A673 (cell line): ENCODE measurements around the gene CPNE2. TPM values are rescaled to one million over a fixed set of nuclear protein-coding genes. Genes with fewer than 3 reads are reported as not detected.

Experiments
- BruUV-seq: library from RNA; stranded (reverse); fragments of 400-500 nt; replicated peaks from 2 replicates; lab custom pipeline; 2021; lab: Mats Ljungman, UMichigan
- CTCF ChIA-PET: fragments of 300-600 bp; sonication (Branson Sonifier 250); formaldehyde crosslinking; loops from one replicate; lab custom pipeline; 2022; ENCODE audit warnings: antibody characterized with exemption; lab: Charles Lee
- POLR2A ChIA-PET: fragments of 300-600 bp; sonication (Branson Sonifier 250); formaldehyde crosslinking; loops from one replicate; lab custom pipeline; 2022; ENCODE audit warnings: antibody characterized with exemption; ENCODE audit not compliant: low non-redundant PET; lab: Charles Lee
- DNase-seq: peaks from one replicate; pipeline ENCODE4 v3.0.0-alpha.2; 2015; ENCODE audit warnings: low spot score
- H3K27ac ChIP-seq: fragments of 200-600 bp; sonication (generic); 2 replicates; pipeline ENCODE4 v1.5.1; 2016; ENCODE audit warnings: mixed run types, low read depth, mild to moderate bottlenecking, mixed read lengths, antibody characterized with exemption, low read length; ENCODE audit not compliant: poor library complexity, severe bottlenecking
- H3K27me3 ChIP-seq: fragments of 200-600 bp; sonication (generic); replicated peaks from 2 replicates; pipeline ENCODE4 v1.6.1; 2017; ENCODE audit warnings: mixed run types, low read depth, mild to moderate bottlenecking, mixed read lengths, antibody characterized with exemption, low read length; ENCODE audit not compliant: insufficient read depth, poor library complexity
- H3K36me3 ChIP-seq: fragments of 200-600 bp; sonication (generic); 2 replicates; pipeline ENCODE4 v1.6.1; 2016; ENCODE audit warnings: mixed run types, mild to moderate bottlenecking, mixed read lengths, antibody characterized with exemption, low read length; ENCODE audit not compliant: insufficient read depth, poor library complexity, severe bottlenecking
- H3K4me1 ChIP-seq: fragments of 200-600 bp; sonication (generic); 2 replicates; pipeline ENCODE4 v1.6.1; 2017; ENCODE audit warnings: mixed run types, mild to moderate bottlenecking, mixed read lengths, antibody characterized with exemption, low read length; ENCODE audit not compliant: insufficient read depth, poor library complexity, severe bottlenecking
- H3K4me3 ChIP-seq: fragments of 200-600 bp; sonication (generic); 2 replicates; pipeline ENCODE4 v1.5.1; 2016; ENCODE audit warnings: low read depth, mixed run types, mild to moderate bottlenecking, mixed read lengths, low read length; ENCODE audit not compliant: poor library complexity, severe bottlenecking
- H3K9me3 ChIP-seq: fragments of 200-600 bp; sonication (generic); 2 replicates; pipeline ENCODE4 v1.6.1; 2016; ENCODE audit warnings: mixed run types, low read depth, mild to moderate bottlenecking, mixed read lengths, antibody characterized with exemption, low read length; ENCODE audit not compliant: poor library complexity, severe bottlenecking
- EZH2 ChIP-seq: fragments of 200-600 bp; sonication (generic); IDR thresholded peaks from 2 replicates; pipeline ENCODE4 v1.6.1; 2017; ENCODE audit warnings: borderline replicate concordance, low read depth, mild to moderate bottlenecking, mixed read lengths, antibody characterized with exemption, low read length; ENCODE audit not compliant: poor library complexity, severe bottlenecking
- intact Hi-C: fragments of 100-400 bp; cut with micrococcal nuclease; formaldehyde crosslinking; loops from one replicate; pipeline ENCODE4 v1.10.0; 2022; ENCODE audit not compliant: unreplicated experiment
- total RNA-seq: library from RNA; stranded (reverse); gene quantifications from 2 replicates; pipeline ENCODE4 v1.2.3, GENCODE V29; 2021
- TF ChIP-seq, protein P1 (sequence below): fragments of 300-800, 200-600 bp; sonication (generic); conservative IDR thresholded peaks from 2 replicates; pipeline ENCODE4 v1.5.1; 2017; ENCODE audit warnings: low read depth, mild to moderate bottlenecking, antibody characterized with exemption, low read length, moderate library complexity, mixed read lengths

CPNE2 gene
- total RNA-seq, 1 experiment from 2014 or later = 38.1 TPM

DNA sequence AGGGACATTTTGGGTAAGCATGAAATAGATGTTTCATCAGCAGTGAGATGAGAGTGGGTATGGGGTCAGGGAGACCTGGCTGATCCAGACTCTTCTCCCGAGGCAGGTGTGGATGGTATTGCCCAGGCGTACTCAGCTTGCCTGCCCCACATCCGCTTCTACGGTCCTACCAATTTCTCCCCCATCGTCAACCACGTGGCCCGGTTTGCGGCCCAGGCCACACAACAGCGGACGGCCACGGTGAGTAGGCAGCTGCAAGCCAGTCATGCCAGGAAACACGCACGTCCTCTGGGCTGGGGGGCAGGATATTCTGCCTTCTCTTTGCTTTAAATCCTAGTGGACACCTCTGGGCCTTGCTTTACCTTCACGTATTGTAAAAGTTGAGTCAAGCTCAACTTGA lies 44.7 kb downstream of the CPNE2 start:
- no peaks in the 10 kb centered on the region for H3K27me3 ChIP-seq

DNA sequence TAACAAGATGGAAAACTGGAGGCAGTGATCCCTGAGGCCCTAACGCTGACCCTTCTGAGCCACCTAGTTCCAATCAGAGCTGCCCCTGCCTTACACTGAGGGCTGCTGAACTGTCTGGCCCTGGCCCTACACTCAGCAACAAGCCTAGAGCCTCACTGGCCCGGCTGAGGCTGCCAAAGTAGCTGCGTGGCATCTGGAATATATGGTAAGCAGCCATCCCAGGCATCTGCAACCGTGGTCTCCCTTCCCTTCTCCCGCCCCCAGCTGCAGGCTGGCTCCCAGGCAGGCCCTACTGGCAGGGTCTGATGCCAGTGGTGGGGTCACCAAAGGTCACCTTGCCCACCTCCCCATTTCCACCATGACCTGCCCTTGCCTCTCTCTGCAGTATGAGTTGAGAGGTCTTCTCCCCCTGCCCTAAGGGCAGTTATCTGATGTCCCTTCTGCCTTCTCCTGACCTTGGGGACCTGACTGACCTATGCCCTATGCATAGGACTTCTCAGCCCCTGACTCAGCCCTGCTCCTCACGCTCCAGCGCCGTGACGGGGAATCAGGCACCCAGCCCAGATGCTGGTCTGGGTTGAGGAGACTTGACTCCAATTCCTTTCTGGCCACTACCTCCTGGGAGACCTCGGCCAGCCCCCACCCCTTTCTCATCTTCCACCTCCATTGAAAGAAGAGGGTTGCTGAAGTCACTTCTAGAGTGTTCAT lies 45.3 kb downstream of the CPNE2 start:
- BruUV-seq = no TSS peak
- TF ChIP-seq, protein P1, sequence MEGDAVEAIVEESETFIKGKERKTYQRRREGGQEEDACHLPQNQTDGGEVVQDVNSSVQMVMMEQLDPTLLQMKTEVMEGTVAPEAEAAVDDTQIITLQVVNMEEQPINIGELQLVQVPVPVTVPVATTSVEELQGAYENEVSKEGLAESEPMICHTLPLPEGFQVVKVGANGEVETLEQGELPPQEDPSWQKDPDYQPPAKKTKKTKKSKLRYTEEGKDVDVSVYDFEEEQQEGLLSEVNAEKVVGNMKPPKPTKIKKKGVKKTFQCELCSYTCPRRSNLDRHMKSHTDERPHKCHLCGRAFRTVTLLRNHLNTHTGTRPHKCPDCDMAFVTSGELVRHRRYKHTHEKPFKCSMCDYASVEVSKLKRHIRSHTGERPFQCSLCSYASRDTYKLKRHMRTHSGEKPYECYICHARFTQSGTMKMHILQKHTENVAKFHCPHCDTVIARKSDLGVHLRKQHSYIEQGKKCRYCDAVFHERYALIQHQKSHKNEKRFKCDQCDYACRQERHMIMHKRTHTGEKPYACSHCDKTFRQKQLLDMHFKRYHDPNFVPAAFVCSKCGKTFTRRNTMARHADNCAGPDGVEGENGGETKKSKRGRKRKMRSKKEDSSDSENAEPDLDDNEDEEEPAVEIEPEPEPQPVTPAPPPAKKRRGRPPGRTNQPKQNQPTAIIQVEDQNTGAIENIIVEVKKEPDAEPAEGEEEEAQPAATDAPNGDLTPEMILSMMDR = no peak
- no peak for TF ChIP-seq EZH2
- no peaks in the 10 kb centered on the region for H3K9me3 ChIP-seq
- H3K27ac ChIP-seq = no peak overlapping the region
- CTCF ChIA-PET = no interaction called here
- no peak overlapping the region for H3K4me3 ChIP-seq
- DNase-seq = no peak
- H3K27me3 ChIP-seq = no peaks in the 10 kb centered on the region
- H3K36me3 ChIP-seq = no peaks in the 10 kb centered on the region
- POLR2A ChIA-PET = no interaction called here
- intact Hi-C loops = no loop called here
- peaks cover 26% of the 10 kb centered on the region for H3K4me1 ChIP-seq

More for the DNA sequence above, 44.7 kb downstream of the CPNE2 start:
- DNase-seq = no peak
- Histone ChIP-seq H3K27ac (no peak overlapping the region), H3K4me1 (peaks cover 24% of the 10 kb centered on the region), H3K9me3 (no peaks in the 10 kb centered on the region), H3K36me3 (no peaks in the 10 kb centered on the region), H3K4me3 (no peak overlapping the region)
- intact Hi-C loops = no loop called here
- ChIA-PET POLR2A (no interaction called here), CTCF (no interaction called here)
- TF ChIP-seq, protein P1 = no peak
- TF ChIP-seq EZH2 = no peak
- BruUV-seq = no TSS peak

DNA sequence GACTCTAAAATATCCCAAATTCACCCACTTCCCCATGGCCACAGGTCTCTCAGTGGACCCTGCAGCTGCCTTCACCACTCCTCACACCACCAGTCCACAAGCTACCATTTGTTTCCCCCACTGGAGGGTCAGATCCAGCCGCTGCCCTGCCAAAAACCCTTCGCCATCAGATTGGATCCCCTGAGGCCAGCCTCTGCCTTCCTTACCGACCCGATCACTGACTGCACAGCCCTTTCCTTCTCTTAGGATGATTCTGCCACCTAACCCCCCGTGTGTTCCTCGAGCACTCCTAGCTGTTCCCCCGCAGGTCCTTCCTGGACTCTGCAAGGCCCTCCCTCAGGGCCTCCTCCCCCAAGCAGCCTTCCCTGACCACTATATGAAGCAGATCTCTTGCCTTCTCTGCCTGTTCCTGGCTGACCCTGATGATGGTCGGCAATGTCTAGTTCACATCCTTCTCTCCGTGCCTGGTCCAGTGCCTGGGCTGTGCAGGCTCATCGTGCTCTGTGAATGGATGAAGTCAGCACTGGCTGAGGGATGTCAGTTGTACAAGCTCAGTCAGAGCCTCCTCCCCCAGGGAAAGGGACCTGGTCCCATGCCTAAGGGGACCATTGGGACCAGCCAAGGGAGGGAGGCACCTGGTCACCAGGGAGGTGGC lies 46.0 kb downstream of the CPNE2 start:
- no peak overlapping the region for H3K4me3 ChIP-seq
- no peak overlapping the region for H3K27ac ChIP-seq
- POLR2A ChIA-PET = no interaction called here
- TF ChIP-seq, protein P1 = no peak
- TF ChIP-seq EZH2 = no peak
- DNase-seq = no peak
- intact Hi-C loops = no loop called here
- H3K9me3 ChIP-seq = no peaks in the 10 kb centered on the region
- CTCF ChIA-PET = no interaction called here
- H3K27me3 ChIP-seq = no peaks in the 10 kb centered on the region
- H3K36me3 ChIP-seq = no peaks in the 10 kb centered on the region
- H3K4me1 ChIP-seq = peaks cover 28% of the 10 kb centered on the region
- no TSS peak for BruUV-seq
